IPS DF 4.7 (cell line): ENCODE data around the gene SLC35E4.
A peak's percentile ranks its signal among the peaks of the same experiment; 100 is the strongest.
"Not testable (repeated sequence)": the region's sequence is repeated elsewhere in the genome, so short reads cannot be mapped to it uniquely, and the experiment has no call there.

Experiments used
- DNase-seq: peaks from one replicate; pipeline ENCODE4 v3.0.0-alpha.2; 2013; ENCODE audit warnings: low spot score; ENCODE audit errors: extremely low read depth

SLC35E4 gene

DNA sequence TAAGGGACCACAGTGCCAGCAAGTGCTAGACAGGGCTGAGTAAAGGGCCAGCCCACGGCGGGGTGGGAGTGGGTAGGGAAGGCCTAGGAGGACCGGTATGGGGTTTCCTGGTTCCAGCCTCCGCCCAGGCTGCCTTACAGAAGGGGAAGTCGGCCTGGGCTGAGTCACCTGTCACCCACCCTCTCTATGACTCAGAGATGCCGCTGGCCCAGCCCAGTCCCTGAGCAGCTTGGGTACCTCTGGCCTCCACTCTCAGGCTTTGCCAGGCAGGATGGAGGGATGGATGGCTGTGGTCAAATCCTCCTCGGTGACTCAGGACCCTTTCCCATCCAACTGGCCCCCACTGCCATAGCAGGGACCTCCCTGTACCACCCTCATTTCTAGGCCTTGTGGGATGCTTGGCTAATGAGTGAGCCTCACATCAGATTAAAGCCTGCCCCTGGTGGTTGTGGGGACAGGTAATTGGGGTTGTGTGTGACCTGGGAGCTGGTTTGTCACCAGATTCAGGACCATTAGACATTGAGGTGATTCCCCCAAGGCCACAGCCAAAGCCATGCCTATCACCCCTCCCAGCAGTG, 13.9 kb downstream of the SLC35E4 start:
- DNase-seq, result no peak

DNA sequence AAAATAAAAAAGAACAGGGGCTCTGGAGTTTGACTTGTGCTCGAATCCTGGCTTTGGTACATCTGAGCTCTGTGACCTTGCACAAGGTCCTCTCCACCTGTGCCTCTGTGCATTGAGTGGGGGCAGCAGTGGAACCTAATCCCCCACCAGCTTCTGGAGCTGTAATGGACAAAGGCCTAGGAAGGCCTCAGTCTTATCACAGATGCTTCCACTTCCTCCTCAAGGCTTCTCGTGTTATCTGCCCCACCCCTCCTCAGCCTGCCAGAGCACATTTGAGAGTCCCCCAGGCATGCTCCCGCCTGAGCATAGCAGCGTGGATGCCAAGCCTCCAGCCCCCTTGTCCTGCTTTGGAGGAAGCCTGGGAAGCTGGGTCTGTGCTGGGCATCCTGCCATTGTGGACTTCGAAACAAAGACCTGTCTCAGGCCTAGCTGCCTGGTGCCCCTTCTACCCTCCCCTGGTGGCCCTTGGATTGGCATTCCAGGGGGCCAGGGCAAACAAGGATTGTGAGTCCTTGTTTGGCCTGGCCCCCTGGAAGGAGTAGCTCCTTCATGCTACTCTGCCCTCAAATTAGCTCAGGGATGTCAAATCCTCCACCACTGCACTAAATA, 15.0 kb downstream of the SLC35E4 start:
- DNase-seq, result no peak

DNA sequence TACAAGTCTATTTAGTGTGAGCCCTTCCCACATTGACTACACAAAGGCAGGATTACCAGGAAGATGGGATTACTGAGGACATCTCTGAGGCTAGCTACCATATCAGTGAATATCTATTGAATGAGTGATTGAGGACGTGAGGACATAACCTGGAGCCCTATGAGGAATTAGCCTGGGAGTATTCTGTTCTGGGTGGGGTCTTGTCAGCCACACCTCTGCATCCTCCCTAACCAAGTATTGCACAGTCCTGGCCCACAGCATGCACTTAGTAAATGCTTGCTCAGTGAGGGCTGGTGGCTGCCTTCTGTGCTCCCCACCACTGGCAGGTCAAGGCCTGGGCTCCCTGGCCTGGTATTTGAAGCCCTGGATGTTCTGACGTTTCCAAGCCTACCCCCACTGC, 17.3 kb downstream of the SLC35E4 start:
- DNase-seq, result no peak

DNA sequence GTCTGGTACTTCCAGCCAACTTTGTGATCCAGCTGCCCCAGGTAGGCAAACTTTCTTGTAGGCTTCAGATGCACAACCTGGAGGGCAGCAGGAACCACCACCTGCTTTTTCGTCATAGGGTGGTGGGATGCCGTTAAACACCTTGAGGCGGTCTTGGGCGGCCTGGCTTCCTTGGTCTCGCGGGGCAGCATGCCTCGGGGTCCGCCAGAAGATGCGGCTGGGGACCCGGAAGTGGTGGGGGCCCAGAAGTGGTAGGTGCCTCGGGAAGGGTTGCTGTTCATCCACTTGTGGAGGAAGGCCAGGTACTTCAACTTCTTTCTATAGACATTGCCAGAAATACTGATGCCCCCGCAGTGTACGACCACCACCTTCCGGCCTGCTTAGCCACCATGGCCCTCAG, 18.8 kb downstream of the SLC35E4 start:
- DNase-seq, result no peak

DNA sequence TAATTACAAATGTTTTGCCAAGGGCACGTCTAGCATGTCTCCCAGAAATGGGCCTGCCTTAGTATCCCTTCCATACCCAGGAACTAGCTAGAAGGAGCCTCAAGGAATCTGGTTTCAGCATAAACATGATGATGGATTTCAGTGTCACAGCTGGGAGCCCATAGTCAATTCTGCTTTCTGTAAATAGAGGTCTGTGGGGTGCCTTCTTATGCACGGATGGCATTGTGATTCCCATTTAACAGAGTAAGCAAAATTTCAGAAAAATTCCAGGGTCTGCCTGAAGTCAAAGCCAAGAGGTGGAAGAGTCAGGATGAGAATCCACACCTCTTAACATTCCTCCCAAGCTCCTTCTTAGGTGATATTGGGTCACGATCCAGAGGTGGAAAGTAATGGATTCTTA, 20.0 kb downstream of the SLC35E4 start:
- no peak for DNase-seq

DNA sequence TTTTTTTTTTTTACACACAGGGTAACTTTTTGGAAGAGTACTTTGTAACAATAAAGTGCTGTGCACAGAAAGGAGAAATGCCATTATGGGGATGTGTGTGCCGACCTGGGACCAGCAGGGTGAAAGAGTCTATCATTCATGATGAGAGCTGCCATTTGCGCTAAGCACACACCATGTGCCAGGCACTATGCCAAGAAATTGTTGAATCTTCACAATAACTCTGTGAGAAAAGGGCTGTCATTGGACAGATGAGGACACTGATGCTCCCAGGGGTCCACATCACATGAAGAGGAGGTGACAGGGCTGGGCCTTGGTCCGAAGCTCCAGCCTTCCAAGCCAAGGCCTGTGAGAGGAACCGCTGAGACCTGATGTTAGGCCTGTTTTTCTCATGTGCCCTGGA, 26.5 kb downstream of the SLC35E4 start:
- no peak for DNase-seq

DNA sequence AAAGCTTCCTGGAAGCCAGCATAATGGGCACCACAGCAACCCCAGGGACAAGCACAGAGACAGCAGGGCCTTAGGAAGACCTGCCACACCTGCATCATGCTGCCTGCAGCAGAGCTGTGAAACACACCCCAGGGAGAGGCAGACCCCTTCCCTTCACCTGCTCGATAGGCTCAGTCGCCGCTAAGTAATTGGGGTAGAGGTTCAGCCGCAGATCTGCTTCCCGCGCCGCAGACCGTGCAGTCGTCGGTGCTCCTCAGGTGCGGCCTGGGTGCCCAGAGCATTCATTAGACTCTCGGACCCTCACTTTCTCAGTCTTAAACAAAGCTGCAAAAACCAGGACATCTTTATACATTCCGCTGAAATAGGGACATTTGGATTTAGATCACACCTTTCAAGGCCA, 29.2 kb downstream of the SLC35E4 start:
- no peak for DNase-seq

DNA sequence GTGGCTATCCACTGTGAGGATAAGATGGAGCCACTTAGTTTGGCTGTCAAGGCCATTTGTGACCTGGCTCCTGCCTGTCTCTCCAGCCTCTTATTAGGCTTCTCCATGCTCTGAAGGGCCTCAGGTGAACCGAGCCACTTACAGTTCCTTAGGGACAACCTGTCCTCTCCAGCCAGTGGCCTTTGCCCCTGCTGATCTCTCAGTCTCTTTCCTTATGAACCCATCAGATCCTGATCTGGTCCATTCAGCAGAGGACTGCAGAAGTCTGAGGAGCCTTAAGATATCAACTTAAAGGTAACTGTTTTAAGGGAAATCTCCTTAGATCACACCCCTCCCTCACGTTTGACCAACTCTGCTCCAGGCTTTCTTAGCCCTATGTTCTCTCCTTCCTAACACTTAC, 29.7 kb downstream of the SLC35E4 start:
- no peak for DNase-seq

DNA sequence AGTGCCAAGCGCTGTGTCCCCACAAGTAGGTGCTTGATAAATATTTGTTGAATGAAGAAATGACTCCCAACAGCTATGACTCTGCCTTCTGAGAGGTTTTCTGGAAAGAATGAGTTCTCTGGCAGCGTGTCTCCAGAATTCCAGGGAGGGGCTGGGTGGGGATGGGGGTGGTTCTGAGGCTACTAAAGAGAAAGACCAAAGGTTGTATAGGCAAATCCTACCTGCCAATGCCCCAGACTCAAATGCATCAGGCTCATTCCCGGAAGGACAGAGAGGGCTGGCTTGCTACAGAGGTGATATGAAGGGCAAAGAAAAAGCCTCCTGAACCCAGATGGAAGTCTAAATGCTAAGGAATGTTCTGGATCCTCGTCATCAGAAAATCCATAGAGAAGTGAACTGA, 30.2 kb downstream of the SLC35E4 start:
- DNase-seq, result no peak

DNA sequence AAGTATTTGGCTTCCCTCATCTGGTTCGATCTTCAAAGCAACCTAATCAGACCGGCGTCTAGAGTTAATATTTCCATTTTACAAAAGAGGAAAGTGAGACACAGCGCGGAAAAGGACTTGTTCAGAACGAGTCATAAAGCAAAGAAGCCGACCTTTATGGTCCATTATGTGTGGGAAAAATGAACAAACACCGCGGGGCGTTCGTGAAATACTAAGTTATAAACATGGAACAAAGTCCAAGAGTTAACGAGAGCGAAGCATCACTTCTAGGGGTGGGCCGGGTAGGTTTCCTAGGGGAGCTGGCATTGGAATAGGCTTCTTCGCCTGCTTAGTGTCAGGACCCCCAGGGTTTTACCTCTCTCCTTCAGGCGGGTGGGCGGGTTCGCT, 31.5 kb downstream of the SLC35E4 start:
- no peak for DNase-seq

DNA sequence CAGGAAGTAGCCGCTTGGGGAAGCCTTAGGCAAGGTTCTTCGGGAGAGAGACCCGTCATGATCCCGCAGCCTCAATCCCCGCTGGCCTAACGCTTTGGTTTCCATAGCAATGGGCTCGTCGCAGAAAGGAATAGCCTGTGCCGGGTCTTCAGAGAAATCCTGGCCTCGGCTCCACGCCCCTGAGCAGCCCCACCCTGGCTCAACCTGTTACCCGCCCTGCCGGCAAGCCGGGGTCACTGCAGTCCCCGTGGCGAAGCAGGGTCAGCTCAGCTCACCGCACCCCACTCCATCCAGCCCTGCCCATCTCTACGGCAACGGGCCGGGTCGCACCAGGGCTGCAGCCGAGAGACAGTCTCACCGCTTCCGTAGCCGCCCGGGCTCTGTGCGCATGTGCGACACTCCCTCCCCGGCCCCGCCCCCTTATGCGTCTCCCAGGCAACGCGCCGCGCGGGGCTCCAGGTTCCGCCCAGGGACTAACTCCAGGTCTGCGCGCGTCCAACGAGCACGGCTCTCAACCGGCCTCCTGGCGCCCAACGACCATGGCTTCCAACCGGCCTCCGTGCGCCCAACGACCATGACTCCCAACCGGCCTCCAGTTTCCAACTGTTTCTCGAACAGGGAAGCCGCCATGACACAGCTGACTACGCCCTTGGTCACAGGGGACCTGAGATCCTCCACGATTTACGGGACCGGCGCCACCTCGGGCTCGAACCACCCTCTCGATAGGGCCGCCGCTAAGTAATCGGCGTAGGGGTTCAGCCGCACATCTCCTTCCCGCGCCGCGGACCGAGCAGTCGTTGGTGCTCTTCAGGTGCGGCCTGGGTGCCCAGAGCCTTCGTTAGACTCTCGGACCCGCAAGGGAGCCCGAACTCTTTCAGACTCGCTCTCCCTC, 32.2 kb downstream of the SLC35E4 start, which contains the start of gene DUSP18:
DUSP18 (minus strand) TSS at position 382 of the 892 bp plus-strand sequence. CDS start 3,872 bp downstream, outside the sequence.
- DNase-seq, result peak; percentile 74

DNA sequence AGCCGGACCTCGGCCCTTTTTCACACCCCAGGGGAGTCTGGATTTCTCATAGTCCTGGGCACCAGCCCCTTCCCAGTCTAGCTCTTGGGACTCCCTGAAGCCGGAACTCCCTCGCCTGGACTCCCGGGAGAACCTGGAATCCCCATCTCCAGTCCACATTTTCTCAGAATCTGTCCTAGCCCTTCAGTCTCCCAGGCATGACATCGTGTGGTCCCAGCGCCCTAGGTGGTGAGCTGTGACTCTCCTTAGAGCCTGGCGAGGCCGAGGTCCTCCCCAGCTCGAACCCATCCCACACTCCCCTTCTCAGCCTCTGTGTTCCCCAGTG, 32.8 kb downstream of the SLC35E4 start:
- no peak for DNase-seq

DNA sequence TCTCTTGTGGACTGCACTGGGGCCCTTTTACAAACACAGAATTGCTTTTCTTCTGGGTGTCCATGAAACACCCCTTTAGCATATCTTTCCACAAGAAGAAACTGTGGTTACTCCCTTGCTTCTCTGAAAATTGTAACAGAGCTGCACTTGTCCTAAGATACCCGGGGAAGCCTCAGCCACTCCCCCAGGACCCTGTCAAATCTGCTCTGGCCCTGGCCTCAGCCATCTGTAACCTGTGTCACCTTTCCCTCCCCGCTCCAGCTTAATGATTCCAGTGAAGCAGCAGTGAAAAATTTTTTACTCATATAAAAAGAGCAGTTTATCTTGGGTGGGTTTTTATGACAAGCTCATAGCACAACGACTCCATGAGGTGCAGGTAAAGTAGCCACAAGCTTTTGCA, 35.5 kb downstream of the SLC35E4 start:
- no peak for DNase-seq

DNA sequence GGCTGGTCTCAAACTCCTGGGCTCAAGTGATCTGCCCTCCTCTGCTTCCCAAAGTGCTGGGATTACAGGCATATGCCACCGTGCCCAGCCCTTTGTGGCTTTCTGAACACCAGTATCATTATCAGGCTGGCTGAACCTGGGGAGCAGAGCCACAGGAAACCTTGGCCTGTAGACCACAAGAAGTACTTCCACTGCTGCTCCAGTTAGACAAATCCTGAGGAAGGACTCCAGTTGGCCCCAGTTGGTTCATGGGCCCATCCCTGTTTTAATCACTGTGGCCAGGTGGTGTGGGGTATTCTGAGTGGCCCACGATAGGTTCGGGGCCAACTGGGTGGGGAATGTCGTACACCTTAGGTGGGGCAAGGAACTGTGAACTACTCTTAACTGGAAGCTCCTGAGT, 37.6 kb downstream of the SLC35E4 start:
- DNase-seq, result no peak

DNA sequence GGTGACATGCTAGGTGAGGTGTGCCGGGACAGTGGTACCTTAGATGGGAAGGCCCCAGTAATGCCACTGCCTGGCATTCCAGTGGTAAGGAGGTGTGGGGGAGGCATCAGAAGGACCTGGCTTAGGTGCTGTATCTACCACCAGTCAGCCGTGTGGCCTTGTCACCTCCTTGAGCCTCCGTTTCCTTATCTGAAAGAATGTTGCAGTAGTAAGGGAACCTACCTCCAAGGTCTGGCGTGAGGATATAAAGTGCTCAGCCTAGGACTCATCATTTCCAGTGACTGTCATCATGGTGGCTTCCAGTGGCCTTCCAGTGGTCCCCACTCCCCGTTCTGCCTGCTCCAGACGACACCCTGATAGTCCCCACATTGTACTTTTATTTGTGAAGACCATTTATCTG, 38.9 kb downstream of the SLC35E4 start:
- no peak for DNase-seq

DNA sequence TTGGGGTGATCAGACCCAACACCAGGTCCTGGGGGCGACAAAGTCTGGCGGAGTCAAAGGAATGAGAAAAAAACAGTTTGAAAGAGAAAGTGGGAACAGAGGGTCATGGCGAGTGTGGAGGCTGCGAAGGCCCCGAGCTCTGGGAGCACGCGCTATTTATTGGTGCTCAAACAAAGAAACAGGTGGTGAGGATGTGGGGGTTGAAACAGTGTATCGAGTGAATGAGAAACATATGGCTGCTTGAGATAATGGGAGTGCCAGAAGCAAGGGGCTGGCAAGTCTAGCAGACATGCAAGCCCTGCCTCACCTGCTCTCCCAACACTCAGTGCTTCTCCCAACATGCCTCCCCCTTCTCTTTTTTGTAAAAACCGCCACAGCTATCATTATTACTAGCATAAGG, 39.9 kb downstream of the SLC35E4 start:
- no peak for DNase-seq

DNA sequence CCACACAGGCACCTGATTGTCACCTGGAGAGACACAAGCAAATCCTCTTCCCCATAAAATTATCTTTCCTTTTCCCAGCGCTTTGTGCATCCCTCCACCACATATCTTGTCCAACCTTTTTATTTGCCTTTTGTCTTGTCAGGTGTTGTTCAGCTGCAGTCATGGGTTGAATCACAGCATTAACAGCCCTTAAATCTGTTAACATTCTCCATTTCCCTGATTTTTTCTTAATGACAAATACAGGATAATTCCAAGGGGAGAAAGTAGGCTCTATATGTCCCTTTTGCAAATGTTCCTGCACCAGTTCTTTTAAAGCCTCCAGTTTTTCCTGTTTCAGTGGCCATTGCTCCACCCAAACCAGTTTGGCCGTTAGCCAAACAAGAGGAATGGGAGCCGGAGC, 41.0 kb downstream of the SLC35E4 start:
- not testable (repeated sequence) for DNase-seq

DNA sequence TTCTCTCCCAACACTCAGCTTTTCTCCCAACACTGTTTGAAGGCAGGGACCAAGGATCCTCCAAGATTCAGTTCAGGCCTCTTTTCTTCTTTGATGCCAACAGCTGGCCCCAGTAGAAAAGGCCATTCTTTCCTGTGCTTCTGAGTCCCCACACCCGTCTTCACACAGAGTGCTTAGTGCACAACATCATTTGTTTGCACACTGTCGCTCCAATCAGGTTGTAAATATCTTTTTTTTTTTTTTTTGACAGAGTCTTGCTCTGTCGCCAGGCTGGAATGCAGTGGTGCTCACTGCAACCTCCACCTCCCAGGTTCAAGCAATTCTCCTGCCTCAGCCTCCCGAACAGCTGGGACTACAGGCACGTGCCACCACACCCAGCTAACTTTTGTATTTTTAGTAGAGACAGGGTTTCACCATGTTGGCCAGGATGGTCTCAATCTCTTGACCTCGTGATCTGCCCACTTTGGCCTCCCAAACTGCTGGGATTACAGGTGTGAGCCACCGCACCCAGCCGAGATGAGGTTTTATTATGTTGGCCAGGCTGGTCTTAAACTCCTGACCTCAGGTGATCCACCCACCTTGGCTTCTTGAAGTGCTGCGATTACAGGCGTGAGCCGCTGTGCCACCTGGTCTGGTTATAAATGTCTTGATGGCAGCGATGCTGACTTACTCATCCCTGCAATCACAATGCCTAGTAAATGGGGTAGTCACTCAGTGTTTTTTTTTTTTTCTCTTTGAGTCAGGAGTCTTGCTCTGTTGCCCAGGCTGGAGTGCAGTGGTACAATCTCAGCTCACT, 44.5 kb downstream of the SLC35E4 start:
- not testable (repeated sequence) for DNase-seq

DNA sequence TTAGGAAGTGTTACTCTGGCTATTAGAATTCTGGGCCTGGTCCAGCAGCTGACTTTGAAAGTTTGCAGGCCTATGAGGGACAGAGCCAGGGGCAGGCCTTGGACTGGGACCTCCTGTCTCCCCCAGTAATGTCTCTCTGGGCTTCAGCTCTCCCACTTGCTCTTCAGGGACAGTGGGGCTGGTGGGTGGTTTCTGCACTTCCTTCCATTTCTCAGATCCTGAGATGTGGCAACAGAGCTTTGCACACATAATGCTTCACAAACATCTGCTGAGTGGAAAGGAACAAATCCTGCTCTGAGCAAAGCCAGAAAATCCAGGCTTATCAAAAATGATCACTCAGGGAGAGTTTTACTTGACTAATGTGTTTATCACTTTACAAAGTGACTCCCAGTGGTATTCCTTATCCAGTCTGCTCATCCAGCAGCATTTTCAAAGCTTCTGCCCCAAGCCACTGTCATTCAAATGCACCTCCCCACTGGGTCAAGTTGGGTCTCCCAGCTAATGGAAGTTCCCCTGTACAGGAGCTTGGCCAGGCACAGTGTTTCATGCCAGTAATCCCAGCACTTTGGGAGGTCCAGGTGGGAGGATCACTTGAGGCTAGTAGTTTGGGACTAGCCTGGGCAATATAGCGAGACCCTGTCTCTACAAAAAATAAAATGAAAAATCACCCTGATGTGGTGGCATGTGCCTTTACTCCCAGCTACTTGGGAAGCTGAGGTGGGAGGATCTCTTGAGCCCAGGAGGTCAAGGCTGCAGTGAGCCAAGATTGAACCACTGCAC, 45.6 kb downstream of the SLC35E4 start:
- DNase-seq, result no peak

DNA sequence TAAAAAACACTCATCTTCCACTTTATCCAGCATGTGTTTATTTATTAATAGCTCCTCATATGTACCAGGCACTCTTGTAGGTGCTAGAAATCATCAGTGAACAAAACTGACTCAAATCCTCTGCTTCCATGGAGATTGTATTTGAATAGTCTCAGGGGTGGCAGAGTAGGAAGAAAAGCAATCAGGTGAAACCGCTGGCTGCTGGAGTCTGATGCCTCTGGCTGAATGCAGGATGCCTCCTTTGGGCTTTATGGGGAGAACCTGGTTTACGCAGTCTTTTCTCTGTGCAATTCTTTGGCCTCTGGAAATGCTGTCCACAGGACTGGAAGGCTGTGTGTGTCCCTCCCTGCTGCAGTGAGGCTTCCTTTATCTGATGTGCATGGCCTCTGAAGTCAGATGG, 46.2 kb downstream of the SLC35E4 start:
- DNase-seq, result no peak

DNA sequence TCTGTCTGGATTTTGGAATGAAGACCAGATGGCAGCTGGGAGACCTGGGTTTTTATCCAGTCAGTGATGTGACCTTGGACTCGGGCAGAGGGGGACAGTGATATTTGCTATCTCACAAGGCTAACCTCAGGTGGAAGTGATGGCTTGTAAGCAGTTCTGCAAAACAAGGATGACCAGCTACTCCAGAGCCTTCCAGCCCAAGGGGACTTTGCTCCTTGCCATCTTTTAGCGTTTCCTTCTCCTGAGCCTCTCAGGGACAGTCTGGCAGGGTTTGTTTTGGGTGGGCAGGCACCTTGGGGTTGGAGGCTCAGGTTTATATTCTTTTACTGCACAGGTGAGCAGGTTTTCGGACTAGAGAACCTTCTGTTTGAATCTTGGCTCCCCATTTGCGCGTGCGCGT, 49.6 kb downstream of the SLC35E4 start:
- DNase-seq, result no peak
